Activated CD8-positive, alpha-beta memory T cell treated with anti-CD3 and anti-CD28 coated beads, Interleukin-2, amount 50 U/mL, for 48 hours (primary cell): Measurements from ENCODE around the gene SARM1.
"Not testable (repeated sequence)": the region's sequence is repeated elsewhere in the genome, so short reads cannot be mapped to it uniquely, and the experiment has no call there.

Experiments used
- DNase-seq: peaks from one replicate; pipeline ENCODE4 v3.0.0-alpha.2; 2020

The SARM1 gene

GRCh38 chr17:28433721-28434120 lies 62.2 kb downstream of the SARM1 start:
- DNase-seq: no peak

DNA sequence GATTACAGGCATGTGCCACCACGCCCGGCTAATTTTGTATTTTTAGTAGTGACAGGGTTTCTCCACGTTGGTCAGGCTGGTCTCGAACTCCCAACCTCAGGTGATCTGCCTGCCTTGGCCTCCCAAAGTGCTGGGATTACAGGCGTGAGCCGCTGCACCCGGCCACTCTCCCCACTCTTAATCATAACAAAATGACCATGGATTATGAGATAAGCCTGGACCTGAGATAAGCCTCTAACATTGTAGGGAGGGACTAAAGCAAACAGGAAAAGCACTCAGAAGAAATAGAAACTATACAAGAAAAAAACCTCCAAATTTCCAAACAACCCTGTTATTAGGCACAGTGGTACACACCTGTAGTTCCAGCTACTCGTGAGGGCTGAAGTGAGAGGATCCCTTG lies 62.8 kb downstream of the SARM1 start:
- not testable (repeated sequence) for DNase-seq

GRCh38 chr17:28443901-28444638 lies 72.6 kb downstream of the SARM1 start:
- DNase-seq: no peak

DNA sequence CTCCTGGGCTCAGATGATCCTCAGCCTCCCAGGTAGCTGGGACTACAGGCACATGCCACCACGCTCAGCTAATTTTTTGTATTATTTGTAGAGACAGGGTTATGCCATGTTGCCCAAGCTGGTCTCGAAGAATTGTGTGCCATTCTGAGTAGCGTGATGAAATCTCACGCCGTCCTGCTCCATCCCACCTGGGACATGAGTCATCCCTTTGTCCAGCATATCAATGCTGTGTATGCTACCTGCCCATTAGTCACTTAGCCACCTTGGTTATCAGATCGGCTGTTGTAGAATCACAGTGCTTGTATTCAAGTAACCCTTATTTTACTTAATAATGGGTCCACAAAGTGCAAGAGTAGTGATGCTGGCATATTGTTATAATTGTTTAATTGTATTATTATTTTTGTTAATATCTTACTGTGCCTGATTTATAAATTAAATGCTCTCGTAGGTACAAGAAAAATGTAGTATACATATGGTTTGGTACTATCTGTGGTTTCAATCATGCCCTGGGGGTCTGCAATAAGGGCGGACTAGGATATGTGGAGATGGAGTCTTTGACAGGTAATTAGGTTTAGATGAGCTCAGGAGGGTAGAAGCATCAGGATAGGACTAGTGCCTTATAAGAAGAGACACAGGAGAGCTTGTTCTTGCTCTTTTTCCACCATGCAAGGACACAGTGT lies 75.4 kb downstream of the SARM1 start:
- DNase-seq: no peak

DNA sequence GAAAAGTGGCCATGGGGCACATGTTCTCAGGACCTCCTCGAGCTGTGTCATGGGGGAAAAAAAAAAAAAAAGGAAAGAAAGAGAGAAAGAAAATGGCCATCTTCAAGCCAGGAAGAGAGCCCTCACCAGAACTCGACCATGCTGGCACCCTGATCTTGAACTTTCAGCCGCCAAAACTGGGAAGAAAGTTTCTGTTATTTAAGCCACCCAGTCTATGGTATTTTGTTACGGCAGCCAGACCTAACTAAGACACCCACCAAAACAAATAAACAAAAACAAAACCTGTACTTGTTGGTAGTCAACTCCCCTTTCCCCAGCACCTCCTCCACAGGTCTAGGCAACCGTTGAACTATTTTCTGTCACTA lies 75.9 kb downstream of the SARM1 start:
- DNase-seq: no peak

GRCh38 chr17:28449859-28450258 lies 78.4 kb downstream of the SARM1 start:
- DNase-seq: no peak
